T-helper 9 cell (primary cell): ENCODE results near the gene PZP.

Source experiments
- DNase-seq: peaks from one replicate; pipeline ENCODE4 v3.0.0-alpha.2; 2020

The PZP gene

GRCh38 chr12:9122091-9122609, 86.0 kb downstream of the PZP start:
- DNase-seq = no peak

DNA sequence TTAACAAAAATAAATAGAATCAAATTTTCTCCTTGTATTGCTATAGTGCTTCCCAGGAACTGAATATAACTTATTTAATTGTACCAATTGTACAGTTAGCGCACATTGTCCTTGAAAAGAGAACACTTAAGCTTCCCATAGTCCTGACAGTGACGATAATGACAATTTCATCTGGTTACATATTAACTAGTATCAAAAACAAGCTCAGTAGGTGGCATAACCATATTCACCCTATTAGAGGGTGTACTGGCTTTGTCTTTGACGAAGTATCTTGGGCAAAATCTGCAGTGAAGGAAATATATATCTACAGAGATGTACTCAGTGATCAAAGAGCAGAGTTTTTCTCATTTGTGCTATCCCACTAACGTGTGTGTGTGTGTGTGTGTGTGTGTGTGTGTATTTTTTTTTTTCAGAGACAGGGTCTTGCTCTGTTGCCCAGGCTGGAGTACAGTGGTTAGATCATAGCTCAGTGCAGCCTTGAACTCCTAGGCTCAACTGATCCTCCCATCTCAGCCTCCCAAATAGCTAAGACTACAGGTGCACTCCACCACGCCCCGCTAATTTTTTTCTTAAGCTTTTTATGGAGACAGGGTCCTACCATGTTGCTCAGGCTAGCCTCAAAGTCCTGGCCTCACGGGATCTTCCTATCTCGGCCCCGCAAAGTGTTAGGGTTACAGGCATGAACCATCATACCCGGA, 87.6 kb downstream of the PZP start:
- no peak for DNase-seq

GRCh38 chr12:9118158-9118557, 90.0 kb downstream of the PZP start:
- DNase-seq = no peak

- DNase-seq = no peak
These were observed 92.2 kb downstream of the PZP start, which contains the start of gene A2M for GRCh38 chr12:9115731-9116559. Gene A2M, minus strand, starts transcription at chr12:9115919. Its CDS starts 70 bp downstream, at chr12:9115849.

DNA sequence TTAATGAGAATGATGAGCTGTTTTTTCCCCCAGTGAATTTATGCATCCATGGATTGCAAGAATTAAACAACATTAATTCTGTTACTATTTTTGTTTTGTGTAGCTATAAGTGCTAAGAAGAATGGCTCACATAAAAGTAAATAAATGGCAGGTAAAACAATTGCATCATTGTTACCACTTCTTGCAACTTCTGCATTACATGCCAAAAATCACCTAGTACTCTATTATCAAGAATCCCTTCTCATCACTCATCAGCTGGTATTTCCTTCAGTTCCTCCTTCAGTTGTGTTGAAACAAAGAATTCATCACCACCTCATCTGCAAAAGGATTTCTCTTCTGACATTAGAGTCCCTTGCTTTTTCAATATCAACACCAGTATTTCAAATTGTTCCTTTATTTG, 93.2 kb downstream of the PZP start:
- DNase-seq = no peak

DNA sequence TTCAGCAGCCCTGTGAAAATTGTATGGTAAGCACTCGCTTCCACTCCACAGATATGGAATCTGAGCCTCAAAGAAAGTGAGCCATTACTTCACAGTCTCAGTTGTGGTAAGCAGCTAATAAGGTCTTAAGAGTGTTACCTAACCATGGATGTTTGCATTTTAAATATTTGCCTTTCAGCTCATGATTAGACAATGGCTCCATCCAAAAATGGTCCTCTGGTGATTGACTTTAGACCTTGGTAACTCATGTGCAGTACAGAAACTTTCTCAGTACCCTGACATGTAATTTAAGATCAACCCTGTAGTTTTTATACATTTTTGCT, 94.2 kb downstream of the PZP start:
- DNase-seq = no peak

GRCh38 chr12:9113296-9113986, 94.8 kb downstream of the PZP start:
- no peak for DNase-seq

DNA sequence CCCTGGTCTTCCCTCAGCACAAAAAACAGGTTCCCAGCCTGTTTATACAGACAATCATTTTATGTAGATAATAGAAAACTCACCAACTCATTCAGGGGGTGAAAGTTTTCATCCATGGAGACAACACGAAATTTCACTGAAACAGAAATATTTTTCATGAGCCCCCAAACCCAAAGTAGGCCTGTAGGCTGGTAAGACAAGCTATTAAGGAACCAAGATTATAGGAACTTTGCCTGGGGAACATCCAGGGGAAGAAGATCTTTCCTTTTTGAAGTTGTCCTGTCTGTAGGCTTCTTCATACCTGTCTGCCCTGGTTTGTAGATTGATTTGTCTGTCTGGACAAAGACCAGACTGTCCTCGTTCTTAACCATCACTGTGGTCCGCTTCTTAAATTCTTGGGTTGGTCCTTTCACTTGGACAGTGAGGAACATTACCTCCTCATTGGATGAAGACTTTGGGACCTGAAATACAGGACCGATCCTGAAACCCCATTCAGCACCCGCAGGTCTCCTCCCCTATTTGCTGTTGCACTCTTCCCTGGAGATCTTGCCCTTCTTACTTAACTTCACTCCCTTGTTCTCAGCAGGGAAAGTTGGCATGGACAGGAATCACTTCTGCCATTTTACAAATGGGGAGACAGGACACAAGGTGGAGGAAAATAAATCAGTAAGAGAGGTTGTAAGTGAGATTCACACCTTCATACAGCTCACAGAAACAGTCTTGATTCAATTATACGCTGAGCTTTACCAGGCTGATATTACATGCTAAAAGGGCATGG, 95.9 kb downstream of the PZP start:
- no peak for DNase-seq

- DNase-seq = no peak
These were observed 96.7 kb downstream of the PZP start for GRCh38 chr12:9111525-9111924.

DNA sequence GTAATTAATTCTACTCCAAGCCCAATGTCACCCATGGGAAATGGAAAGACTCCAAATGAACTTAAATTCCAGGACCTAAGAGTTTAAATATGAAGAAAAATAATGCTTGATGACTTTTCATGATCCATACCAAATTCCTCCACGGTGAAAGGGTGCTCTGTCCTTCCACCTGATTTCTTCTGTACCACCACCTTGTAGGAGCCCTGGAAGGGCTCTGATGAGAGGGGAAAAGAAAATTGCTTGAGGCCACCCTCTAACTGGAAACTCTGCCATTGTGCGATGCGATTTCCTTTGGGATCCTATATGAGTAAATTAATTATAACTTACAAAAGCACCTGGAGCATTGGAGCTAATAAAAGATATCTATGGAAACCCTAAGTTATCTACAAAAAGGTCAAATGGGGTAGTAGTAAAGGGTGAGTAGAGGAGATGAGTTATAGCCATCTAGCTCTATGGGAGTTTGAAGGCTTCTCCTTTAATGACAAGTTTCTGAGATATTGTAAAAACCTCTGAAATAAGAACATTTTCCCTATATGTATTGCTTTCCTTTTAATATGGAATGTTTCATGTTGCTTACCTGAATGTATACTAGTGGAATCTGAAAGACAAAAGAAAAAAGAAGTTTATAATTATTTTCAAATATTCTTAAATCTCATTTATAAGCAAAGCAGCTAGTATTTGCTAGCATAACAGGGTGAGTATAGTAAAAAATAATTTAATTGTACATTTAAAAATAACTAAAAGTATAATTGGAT, 98.3 kb downstream of the PZP start:
- no peak for DNase-seq

GRCh38 chr12:9109213-9109522, 99.0 kb downstream of the PZP start:
- DNase-seq = no peak

DNA sequence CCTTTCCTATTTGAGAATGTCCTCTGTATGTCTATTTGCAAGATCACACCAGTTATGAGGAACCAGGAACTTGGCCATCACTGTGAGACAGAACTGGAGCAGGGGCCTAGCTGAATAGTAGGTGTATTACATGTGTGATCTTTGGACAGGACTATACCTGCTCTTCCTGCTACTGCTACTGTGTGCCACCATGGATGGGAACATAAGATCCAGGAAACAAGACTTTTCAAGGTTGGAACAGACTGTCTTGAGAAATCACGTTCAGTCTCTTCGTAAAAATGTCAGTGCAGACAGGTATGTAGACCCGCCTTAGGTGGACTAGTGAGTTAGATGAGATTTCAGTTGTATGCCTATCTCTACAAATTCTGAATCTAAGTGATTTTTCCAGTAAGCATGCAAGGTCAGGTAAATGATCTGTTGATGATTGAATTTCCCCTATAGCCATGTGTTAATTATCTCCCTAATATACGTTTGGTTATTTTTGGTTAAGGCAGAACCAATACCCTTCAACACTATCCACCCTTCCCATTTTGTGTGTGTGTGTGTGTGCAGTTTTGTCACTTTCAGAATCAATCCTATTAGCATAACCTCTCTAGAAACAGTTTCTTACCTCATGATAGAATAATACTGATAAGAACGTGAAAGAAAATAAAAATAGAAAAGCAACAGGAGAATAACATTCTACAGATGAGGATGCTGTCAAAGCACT, 99.5 kb downstream of the PZP start:
- DNase-seq = no peak

GRCh38 chr12:9107542-9107873, 100.7 kb downstream of the PZP start:
- no peak for DNase-seq

DNA sequence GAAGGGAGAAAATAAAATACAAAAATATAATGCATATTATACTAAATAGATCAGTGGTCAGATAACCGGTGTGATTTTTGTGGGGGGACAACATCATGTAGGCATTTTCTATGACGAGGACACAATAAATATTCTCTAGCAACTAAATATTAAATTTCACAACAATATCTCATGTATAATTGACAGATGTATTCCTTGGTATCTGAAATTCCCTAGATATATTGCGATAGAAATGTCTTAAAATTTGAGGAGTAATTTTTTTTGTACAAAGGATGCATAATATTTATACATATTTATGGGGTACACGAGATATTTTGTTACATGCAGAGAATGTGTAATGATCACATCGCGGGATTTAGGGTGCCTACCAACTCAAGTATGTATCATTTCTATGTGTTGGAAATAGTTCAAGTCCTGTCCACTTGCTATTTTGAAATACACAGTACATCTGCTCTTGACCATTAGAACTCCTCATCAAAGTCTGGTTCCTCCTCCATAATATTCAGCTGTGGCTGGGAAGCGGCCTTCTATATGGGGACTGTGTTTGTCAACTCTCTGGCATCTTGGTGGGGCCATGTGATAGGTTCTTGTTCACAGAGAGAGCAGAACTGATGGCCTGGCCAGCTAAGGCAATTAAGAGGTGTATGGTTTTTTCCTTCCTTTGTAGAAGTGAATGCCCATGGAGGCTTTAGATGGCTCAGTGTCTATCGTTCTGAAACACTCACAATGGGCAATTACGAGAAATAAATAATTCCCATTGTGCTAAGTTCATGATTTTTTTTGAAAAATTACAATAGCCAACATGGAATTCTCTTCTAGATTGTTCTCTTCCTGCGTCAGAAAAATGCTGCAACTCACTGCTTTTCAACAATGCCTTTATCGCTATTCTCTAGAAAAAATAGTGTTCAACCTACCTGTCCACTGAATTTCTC, 101.3 kb downstream of the PZP start:
- no peak for DNase-seq

- no peak for DNase-seq
These were observed 102.1 kb downstream of the PZP start for GRCh38 chr12:9106067-9106466.

- DNase-seq = no peak
These were observed 103.3 kb downstream of the PZP start for GRCh38 chr12:9104767-9105423.

DNA sequence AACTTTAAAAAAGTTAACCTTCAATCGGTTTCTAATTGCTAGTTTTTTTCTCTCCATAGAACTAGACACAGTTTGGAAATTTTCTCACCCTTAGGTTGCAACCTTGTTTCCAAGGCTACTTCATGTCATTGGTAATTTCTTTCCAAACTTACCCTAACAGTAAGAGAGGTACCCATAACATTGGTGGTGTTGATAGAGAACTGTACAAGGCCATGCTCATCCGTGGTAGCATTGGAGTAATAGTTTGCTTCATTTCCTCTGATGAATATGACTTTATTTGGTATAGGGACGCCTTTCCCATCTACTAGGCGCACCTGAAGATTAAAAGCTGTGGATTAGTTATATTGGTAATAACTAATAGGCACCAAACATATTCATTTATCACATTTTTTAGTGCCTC, 104.1 kb downstream of the PZP start:
- DNase-seq = no peak

DNA sequence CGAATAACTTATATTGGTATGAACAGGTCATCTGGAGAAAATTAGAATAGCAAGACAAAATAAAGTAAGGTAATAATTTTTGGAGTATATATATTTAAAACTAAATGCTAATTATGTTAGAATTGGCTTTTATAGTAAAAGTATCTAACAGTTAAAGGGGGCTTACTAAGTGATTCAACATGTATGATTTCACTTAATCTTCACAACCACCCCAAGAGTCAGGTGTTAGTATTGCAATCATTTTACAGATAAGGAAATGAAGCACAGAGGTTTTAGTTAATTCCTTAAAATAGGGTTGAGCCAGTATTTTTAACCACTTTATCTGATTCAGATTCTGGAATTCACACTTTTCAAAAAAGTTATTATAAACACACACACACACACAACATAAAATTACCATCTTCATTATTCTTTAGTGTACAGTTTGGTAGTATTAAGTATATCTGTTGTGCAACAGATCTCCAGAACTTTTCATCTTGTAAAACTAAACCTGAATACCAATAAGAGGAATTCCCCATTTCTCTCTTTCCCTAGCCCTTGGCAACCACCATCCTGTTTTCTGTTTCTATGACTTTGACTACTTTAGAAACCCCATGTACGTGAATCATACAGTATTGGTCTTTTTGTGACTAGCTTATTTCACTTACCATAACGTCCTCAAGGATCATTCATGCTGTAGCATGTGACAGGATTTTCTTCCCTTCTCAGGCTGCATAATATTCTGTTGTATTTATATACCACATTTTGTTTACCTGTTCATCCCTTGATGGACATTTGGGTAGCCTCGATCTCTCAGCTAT, 104.9 kb downstream of the PZP start:
- no peak for DNase-seq
